Skeletal muscle tissue (tissue), 4 donors: Measurements from ENCODE around the gene GCHFR. TPM values are rescaled to one million over a fixed set of nuclear protein-coding genes. Genes with fewer than 3 reads are reported as not detected.

Experiments
- H3K27ac ChIP-seq: one replicate; pipeline ENCODE4 v1.7.0; 2013; ENCODE audit warnings: mild to moderate bottlenecking, low read depth, low read length, inconsistent platforms
- H3K27me3 ChIP-seq, 3 donors: one replicate each; pipeline ENCODE4 v1.7.0; 2013; ENCODE audit warnings: low read length in 3 of 3; ENCODE audit not compliant: control insufficient read depth in 3 of 3, insufficient read depth in 3 of 3
- H3K36me3 ChIP-seq, 3 donors: one replicate each; pipeline ENCODE4 v1.7.0; 2013; ENCODE audit warnings: low read length in 3 of 3; ENCODE audit not compliant: control insufficient read depth in 3 of 3, insufficient read depth in 3 of 3
- H3K4me1 ChIP-seq, 3 donors: one replicate each; pipeline ENCODE4 v1.7.0; 2013; ENCODE audit warnings: low read length in 3 of 3, mild to moderate bottlenecking in 3 of 3; ENCODE audit not compliant: control insufficient read depth in 3 of 3, insufficient read depth in 3 of 3
- H3K4me3 ChIP-seq, 3 donors: one replicate each; pipeline ENCODE4 v1.7.0; 2013; ENCODE audit warnings: low read length in 3 of 3
- H3K9ac ChIP-seq, 3 donors: one replicate each; pipeline ENCODE4 v1.7.0; 2013; ENCODE audit warnings: low read length in 3 of 3, mild to moderate bottlenecking in 3 of 3, moderate library complexity in 2 of 3, low read depth in 1 of 3
- H3K9me3 ChIP-seq, 3 donors: one replicate each; pipeline ENCODE4 v1.7.0; 2013; ENCODE audit warnings: low read length in 3 of 3; ENCODE audit not compliant: control insufficient read depth in 3 of 3
- total RNA-seq: library from RNA; depleted of rRNA; stranded (reverse); fragments of >200 nt; gene quantifications from one replicate; pipeline ENCODE4 v1.2.3, GENCODE V29; 2014
- donor health status: Osteomylitis.

The GCHFR gene
- total RNA-seq, 1 donor from 2014 or later: 1.6 TPM

- Histone ChIP-seq H3K9me3 (no peaks in the 10 kb centered on the region), H3K27ac (no peak overlapping the region), H3K4me1 (peaks cover 6 to 16% (median 10%) of the 10 kb centered on the region in 3 donors), H3K36me3 (peaks cover 0 to 6% (median 3%) of the 10 kb centered on the region in 3 donors), H3K4me3 (no peak overlapping the region), H3K27me3 (no peaks in the 10 kb centered on the region), H3K9ac (peak overlapping the region in 1 of 3 donors; percentile 25)
Observed at GRCh38 chr15:40789119-40789518, 25.3 kb downstream of the GCHFR start.

GRCh38 chr15:40789999-40790398 is 26.1 kb downstream of the GCHFR start:
- no peaks in the 10 kb centered on the region for H3K9me3 ChIP-seq
- peaks cover 0 to 6% (median 3%) of the 10 kb centered on the region in 3 donors for H3K36me3 ChIP-seq
- H3K4me3 ChIP-seq: no peak overlapping the region
- H3K4me1 ChIP-seq: peaks cover 6 to 16% (median 10%) of the 10 kb centered on the region in 3 donors
- H3K27ac ChIP-seq: no peak overlapping the region
- H3K9ac ChIP-seq: no peak overlapping the region
- no peaks in the 10 kb centered on the region for H3K27me3 ChIP-seq

GRCh38 chr15:40790718-40791117 is 26.9 kb downstream of the GCHFR start:
- no peak overlapping the region for H3K4me3 ChIP-seq
- H3K4me1 ChIP-seq: peaks cover 6 to 16% (median 10%) of the 10 kb centered on the region in 3 donors
- H3K27ac ChIP-seq: no peak overlapping the region
- no peaks in the 10 kb centered on the region for H3K27me3 ChIP-seq
- no peaks in the 10 kb centered on the region for H3K9me3 ChIP-seq
- peaks cover 0 to 6% (median 3%) of the 10 kb centered on the region in 3 donors for H3K36me3 ChIP-seq
- H3K9ac ChIP-seq: no peak overlapping the region

GRCh38 chr15:40792394-40792793 is 28.5 kb downstream of the GCHFR start:
- H3K36me3 ChIP-seq: peaks cover 0 to 6% (median 3%) of the 10 kb centered on the region in 3 donors
- H3K9ac ChIP-seq: no peak overlapping the region
- H3K9me3 ChIP-seq: no peaks in the 10 kb centered on the region
- H3K27me3 ChIP-seq: no peaks in the 10 kb centered on the region
- H3K4me1 ChIP-seq: peaks cover 4 to 16% (median 6%) of the 10 kb centered on the region in 3 donors
- H3K27ac ChIP-seq: no peak overlapping the region
- no peak overlapping the region for H3K4me3 ChIP-seq

GRCh38 chr15:40793216-40793989 is 29.5 kb downstream of the GCHFR start:
- Histone ChIP-seq H3K9ac (no peak overlapping the region), H3K9me3 (no peaks in the 10 kb centered on the region), H3K27ac (no peak overlapping the region), H3K4me1 (peaks cover 0 to 11% (median 6%) of the 10 kb centered on the region in 3 donors), H3K36me3 (peaks cover 0 to 7% (median 3%) of the 10 kb centered on the region in 3 donors), H3K4me3 (no peak overlapping the region), H3K27me3 (no peaks in the 10 kb centered on the region)

GRCh38 chr15:40796041-40796440 is 32.2 kb downstream of the GCHFR start:
- Histone ChIP-seq H3K27me3 (no peaks in the 10 kb centered on the region), H3K4me1 (peaks cover 0 to 6% (median 2%) of the 10 kb centered on the region in 3 donors), H3K9ac (no peak overlapping the region), H3K9me3 (no peaks in the 10 kb centered on the region), H3K27ac (no peak overlapping the region), H3K36me3 (peaks cover 0 to 10% (median 3%) of the 10 kb centered on the region in 3 donors), H3K4me3 (no peak overlapping the region)

- H3K4me3 ChIP-seq: no peak overlapping the region
- no peaks in the 10 kb centered on the region for H3K27me3 ChIP-seq
- no peaks in the 10 kb centered on the region for H3K9me3 ChIP-seq
- H3K36me3 ChIP-seq: peaks cover 0 to 10% (median 3%) of the 10 kb centered on the region in 3 donors
- no peak overlapping the region for H3K27ac ChIP-seq
- no peak overlapping the region for H3K9ac ChIP-seq
- H3K4me1 ChIP-seq: peaks cover 0 to 6% (median 2%) of the 10 kb centered on the region in 3 donors
Observed at GRCh38 chr15:40796512-40796911, 32.6 kb downstream of the GCHFR start.

GRCh38 chr15:40799523-40799922 is 35.7 kb downstream of the GCHFR start:
- Histone ChIP-seq H3K9ac (no peak overlapping the region), H3K4me1 (peaks cover 6 to 21% (median 18%) of the 10 kb centered on the region in 3 donors), H3K9me3 (no peaks in the 10 kb centered on the region), H3K36me3 (peaks cover 0 to 3% (median 0%) of the 10 kb centered on the region in 3 donors), H3K27ac (no peak overlapping the region), H3K27me3 (no peaks in the 10 kb centered on the region), H3K4me3 (no peak overlapping the region)

GRCh38 chr15:40803076-40803475 is 39.2 kb downstream of the GCHFR start:
- no peaks in the 10 kb centered on the region for H3K9me3 ChIP-seq
- H3K27ac ChIP-seq: no peak overlapping the region
- peaks cover 17 to 32% (median 32%) of the 10 kb centered on the region in 3 donors for H3K4me1 ChIP-seq
- H3K4me3 ChIP-seq: no peak overlapping the region
- H3K36me3 ChIP-seq: peaks cover 0 to 3% (median 2%) of the 10 kb centered on the region in 3 donors
- H3K27me3 ChIP-seq: no peaks in the 10 kb centered on the region
- H3K9ac ChIP-seq: peak overlapping the region in 1 of 3 donors; percentile 28

GRCh38 chr15:40803688-40804087 is 39.8 kb downstream of the GCHFR start:
- H3K4me1 ChIP-seq: peaks cover 20 to 38% (median 32%) of the 10 kb centered on the region in 3 donors
- H3K9ac ChIP-seq: peak overlapping the region in 1 of 3 donors; percentile 28
- H3K9me3 ChIP-seq: no peaks in the 10 kb centered on the region
- H3K4me3 ChIP-seq: no peak overlapping the region
- peaks cover 0 to 2% (median 0%) of the 10 kb centered on the region in 3 donors for H3K36me3 ChIP-seq
- no peak overlapping the region for H3K27ac ChIP-seq
- H3K27me3 ChIP-seq: no peaks in the 10 kb centered on the region
